Measurements from ENCODE around the gene ALDH1L1. TPM values are rescaled to one million over a fixed set of nuclear protein-coding genes. Genes with fewer than 3 reads are reported as not detected.

The ALDH1L1 gene
- total and polyA plus RNA-seq, 9 of the 15 experiments (the other 6 are each of a cell fraction or from before 2014, with no cell fraction given): 0.06 to 1.9 (median 0.57) TPM; not detected in 1

DNA sequence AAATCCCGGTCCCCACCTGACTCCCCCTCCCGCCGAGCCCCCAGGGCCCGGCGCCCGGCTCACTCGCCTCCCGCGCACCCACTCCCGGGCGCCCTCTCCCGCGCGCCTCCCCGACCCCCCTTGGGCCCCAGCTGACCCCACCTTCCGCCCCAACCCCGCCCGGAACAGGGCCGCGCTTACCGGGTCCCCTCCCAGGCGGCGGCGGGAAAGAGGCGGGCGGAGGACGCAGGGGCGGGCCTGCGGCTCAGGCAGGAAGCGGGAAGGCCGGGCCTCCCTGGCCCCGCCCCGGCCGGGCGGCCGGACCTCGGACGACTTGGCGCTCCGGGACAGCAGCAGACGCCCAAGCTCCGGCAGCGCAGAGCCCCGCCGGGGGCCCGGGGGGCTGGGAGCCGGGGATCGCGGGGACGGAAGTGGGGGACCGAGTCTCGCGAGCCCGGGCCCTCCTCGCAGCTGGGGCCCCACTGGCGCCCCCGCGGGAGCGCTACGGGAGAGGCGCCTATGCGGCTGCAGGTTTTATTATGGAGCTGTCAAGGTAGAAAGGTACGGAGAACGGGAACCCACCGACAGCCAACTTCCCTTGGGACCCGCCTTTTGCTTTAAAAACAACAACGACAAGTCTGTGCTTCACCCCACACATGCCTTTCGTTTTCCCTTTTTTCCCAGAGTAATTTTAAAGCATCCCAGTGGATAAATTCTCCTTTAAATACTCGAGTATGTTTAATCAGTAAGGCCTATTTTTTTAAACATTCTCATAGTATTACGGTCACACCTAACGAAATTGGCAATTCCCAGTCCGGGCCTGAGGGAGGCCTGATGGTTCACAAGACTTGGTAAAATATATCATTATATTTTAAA is 96.2 kb downstream of the ALDH1L1 start, which contains the start of gene SLC41A3 (continued):
- TF ChIP-seq ELK1 (CRISPR knock-in tag; IDR thresholded peaks at IDR 0.05) (no peak), BMI1 (IDR thresholded peaks at IDR 0.05; ENCODE audit: low read length) (no peak), PHF8 (IDR thresholded peaks at IDR 0.05; ENCODE audit: borderline replicate concordance, low read length) (peak; percentile 63; the same call in 1 of the 2 replicates), SREBF1 (IDR thresholded peaks at IDR 0.05; ENCODE audit: borderline replicate concordance, low read depth, low read length) (no peak), STAG1 (CRISPR knock-in tag; IDR thresholded peaks at IDR 0.05; ENCODE audit: borderline replicate concordance) (no peak), TRIM24 (IDR thresholded peaks at IDR 0.05) (no peak), ADNP (tag; IDR thresholded peaks at IDR 0.05) (no peak), NFIC (IDR thresholded peaks at IDR 0.05) (no peak), HOXB6 (CRISPR knock-in tag; IDR thresholded peaks at IDR 0.05; ENCODE audit: borderline replicate concordance) (no peak), ZNF695 (CRISPR knock-in tag; IDR thresholded peaks at IDR 0.05) (no peak), PCBP1 (IDR thresholded peaks at IDR 0.05; ENCODE audit: low read depth, low read length, poor library complexity, severe bottlenecking) (peak; percentile 51), E2F4 (CRISPR knock-in tag; IDR thresholded peaks at IDR 0.05; ENCODE audit: low read depth) (no peak), ZNF143 (CRISPR knock-in tag; IDR thresholded peaks at IDR 0.05) (no peak), CHD2 (IDR thresholded peaks at IDR 0.05; ENCODE audit: low read depth, low read length) (peak; percentile 93), BRD9 (IDR thresholded peaks at IDR 0.05; ENCODE audit: low read depth, partially characterized antibody) (no peak), ZNF583 (CRISPR knock-in tag; IDR thresholded peaks at IDR 0.05) (no peak), MAZ (CRISPR knock-in tag; conservative IDR thresholded peaks at IDR 0.05 in 1 of 2, IDR thresholded peaks at IDR 0.05 in 1 of 2) (peak in 1 of 2 experiments; percentile 62; a peak in 2 of 4 replicates), CBX5 (IDR thresholded peaks at IDR 0.05; ENCODE audit: borderline replicate concordance, low read depth) (no peak), RBBP5 (IDR thresholded peaks at IDR 0.05; ENCODE audit: borderline replicate concordance, insufficient read depth, low read length, poor library complexity, severe bottlenecking) (no peak), ZNF3 (CRISPR knock-in tag; IDR thresholded peaks at IDR 0.05) (no peak), SUPT5H (IDR thresholded peaks at IDR 0.05) (peak; percentile 60), ZNF239 (CRISPR knock-in tag; IDR thresholded peaks at IDR 0.05) (no peak), POLR2H (tag; IDR thresholded peaks at IDR 0.05; ENCODE audit: low read depth) (no peak), ZKSCAN3 (CRISPR knock-in tag; IDR thresholded peaks at IDR 0.05) (no peak), PTTG1 (tag; IDR thresholded peaks at IDR 0.05; ENCODE audit: low read depth) (no peak)
- TF ChIP-seq, protein P1, sequence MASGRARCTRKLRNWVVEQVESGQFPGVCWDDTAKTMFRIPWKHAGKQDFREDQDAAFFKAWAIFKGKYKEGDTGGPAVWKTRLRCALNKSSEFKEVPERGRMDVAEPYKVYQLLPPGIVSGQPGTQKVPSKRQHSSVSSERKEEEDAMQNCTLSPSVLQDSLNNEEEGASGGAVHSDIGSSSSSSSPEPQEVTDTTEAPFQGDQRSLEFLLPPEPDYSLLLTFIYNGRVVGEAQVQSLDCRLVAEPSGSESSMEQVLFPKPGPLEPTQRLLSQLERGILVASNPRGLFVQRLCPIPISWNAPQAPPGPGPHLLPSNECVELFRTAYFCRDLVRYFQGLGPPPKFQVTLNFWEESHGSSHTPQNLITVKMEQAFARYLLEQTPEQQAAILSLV (tag; IDR thresholded peaks at IDR 0.05): no peak
